ENCODE results near the gene RALY. TPM values are rescaled to one million over a fixed set of nuclear protein-coding genes. Genes with fewer than 3 reads are reported as not detected.

The RALY gene
- total and polyA plus RNA-seq, 10 of the 15 experiments (the other 5 are each of a cell fraction or from before 2014, with no cell fraction given), result 1.2 to 246 (median 137) TPM

DNA sequence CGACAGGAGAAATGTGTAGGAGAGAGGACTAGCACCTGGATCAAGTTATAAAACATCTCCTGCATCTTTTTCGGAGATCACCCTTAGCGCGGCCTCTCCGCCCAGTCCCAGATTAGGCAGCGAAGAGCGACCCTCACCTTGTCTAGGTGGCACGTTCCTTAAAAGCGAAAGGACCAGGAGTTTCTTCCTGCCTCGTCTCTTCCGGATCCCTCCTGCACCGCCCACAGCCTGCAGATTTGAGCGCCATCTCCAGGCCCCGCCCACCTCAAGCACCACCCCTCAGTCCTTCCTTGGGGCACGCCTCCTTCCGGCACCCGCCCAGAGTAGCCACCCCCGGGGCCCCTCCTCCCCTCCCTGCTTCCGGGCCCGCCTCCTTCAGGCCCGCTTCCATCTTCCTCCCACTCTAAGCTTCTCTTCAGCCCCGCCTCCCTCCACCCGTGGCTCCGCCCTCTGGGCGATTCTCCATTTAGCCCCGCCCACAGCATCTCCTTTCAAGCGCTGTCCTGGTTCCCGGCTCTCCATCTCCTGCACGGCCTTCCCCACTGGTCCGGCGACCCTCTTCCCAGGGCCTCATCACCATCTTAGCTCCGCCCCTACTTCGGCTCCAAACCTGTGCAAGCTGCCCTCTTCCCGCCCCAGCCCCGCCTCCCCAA lies 662 bp upstream of the RALY start (continued):
- TF ChIP-seq, protein P1, sequence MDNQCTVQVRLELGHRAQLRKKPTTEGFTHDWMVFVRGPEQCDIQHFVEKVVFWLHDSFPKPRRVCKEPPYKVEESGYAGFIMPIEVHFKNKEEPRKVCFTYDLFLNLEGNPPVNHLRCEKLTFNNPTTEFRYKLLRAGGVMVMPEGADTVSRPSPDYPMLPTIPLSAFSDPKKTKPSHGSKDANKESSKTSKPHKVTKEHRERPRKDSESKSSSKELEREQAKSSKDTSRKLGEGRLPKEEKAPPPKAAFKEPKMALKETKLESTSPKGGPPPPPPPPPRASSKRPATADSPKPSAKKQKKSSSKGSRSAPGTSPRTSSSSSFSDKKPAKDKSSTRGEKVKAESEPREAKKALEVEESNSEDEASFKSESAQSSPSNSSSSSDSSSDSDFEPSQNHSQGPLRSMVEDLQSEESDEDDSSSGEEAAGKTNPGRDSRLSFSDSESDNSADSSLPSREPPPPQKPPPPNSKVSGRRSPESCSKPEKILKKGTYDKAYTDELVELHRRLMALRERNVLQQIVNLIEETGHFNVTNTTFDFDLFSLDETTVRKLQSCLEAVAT (IDR thresholded peaks at IDR 0.05), result no peak
- TF ChIP-seq NFYA (IDR thresholded peaks at IDR 0.05; ENCODE audit: borderline replicate concordance, low read depth, low read length) (no peak), SMAD5 (IDR thresholded peaks at IDR 0.05; ENCODE audit: low read depth) (peak; percentile 73; the same call in 1 of the 2 replicates), BACH1 (IDR thresholded peaks at IDR 0.05; ENCODE audit: borderline replicate concordance) (peak; percentile 20; the same call in 1 of the 2 replicates), HDAC2 (IDR thresholded peaks at IDR 0.05) (no peak), HCFC1 (IDR thresholded peaks at IDR 0.05; ENCODE audit: low read length) (peak; percentile 37; the same call in 1 of the 2 replicates), STAT3 (IDR thresholded peaks at IDR 0.05; ENCODE audit: low read depth, low read length) (no peak), RELB (IDR thresholded peaks at IDR 0.05; ENCODE audit: low read depth) (peak; percentile 33), CBX3 (IDR thresholded peaks at IDR 0.05; ENCODE audit: borderline replicate concordance, low read depth) (no peak), HDGF (IDR thresholded peaks at IDR 0.05) (peak; percentile 100), MYC (IDR thresholded peaks at IDR 0.05; ENCODE audit: insufficient read depth, insufficient read length, insufficient replicate concordance, low read length, severe bottlenecking) (peak; percentile 42), MYB (IDR thresholded peaks at IDR 0.05; ENCODE audit: borderline replicate concordance, low read depth, low read length) (no peak), SMC3 (IDR thresholded peaks at IDR 0.05; ENCODE audit: borderline replicate concordance, low read length) (no peak), ZBED1 (IDR thresholded peaks at IDR 0.05; ENCODE audit: borderline replicate concordance) (no peak), ETV6 (conservative IDR thresholded peaks at IDR 0.05 in 1 of 2, IDR thresholded peaks at IDR 0.05 in 1 of 2; ENCODE audit: borderline replicate concordance in 1 of 2, low read depth in 1 of 2) (no peak), TCF12 (IDR thresholded peaks at IDR 0.05; ENCODE audit: low read depth, low read length) (no peak), KAT2A (conservative IDR thresholded peaks at IDR 0.05; ENCODE audit: control insufficient read depth, low read depth, low read length) (no peak), SMARCA5 (IDR thresholded peaks at IDR 0.05) (no peak; the same call in 1 of the 2 replicates), LARP7 (IDR thresholded peaks at IDR 0.05) (no peak), POLR2AphosphoS5 (IDR thresholded peaks at IDR 0.05; ENCODE audit: low read length) (peak; percentile 95), PAX5 (IDR thresholded peaks at IDR 0.05; ENCODE audit: borderline replicate concordance, low read depth, low read length) (no peak)
- TF ChIP-seq, protein P2, sequence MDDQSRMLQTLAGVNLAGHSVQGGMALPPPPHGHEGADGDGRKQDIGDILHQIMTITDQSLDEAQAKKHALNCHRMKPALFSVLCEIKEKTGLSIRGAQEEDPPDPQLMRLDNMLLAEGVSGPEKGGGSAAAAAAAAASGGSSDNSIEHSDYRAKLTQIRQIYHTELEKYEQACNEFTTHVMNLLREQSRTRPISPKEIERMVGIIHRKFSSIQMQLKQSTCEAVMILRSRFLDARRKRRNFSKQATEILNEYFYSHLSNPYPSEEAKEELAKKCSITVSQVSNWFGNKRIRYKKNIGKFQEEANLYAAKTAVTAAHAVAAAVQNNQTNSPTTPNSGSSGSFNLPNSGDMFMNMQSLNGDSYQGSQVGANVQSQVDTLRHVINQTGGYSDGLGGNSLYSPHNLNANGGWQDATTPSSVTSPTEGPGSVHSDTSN (IDR thresholded peaks at IDR 0.05; ENCODE audit: insufficient replicate concordance, low read depth, low read length), result no peak
- TF ChIP-seq, protein P3, sequence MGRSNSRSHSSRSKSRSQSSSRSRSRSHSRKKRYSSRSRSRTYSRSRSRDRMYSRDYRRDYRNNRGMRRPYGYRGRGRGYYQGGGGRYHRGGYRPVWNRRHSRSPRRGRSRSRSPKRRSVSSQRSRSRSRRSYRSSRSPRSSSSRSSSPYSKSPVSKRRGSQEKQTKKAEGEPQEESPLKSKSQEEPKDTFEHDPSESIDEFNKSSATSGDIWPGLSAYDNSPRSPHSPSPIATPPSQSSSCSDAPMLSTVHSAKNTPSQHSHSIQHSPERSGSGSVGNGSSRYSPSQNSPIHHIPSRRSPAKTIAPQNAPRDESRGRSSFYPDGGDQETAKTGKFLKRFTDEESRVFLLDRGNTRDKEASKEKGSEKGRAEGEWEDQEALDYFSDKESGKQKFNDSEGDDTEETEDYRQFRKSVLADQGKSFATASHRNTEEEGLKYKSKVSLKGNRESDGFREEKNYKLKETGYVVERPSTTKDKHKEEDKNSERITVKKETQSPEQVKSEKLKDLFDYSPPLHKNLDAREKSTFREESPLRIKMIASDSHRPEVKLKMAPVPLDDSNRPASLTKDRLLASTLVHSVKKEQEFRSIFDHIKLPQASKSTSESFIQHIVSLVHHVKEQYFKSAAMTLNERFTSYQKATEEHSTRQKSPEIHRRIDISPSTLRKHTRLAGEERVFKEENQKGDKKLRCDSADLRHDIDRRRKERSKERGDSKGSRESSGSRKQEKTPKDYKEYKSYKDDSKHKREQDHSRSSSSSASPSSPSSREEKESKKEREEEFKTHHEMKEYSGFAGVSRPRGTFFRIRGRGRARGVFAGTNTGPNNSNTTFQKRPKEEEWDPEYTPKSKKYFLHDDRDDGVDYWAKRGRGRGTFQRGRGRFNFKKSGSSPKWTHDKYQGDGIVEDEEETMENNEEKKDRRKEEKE (IDR thresholded peaks at IDR 0.05), result no peak

All from GM12878 (cell line).